Measurements from ENCODE around the gene NTN1. TPM values are rescaled to one million over a fixed set of nuclear protein-coding genes. Genes with fewer than 3 reads are reported as not detected.

The NTN1 gene
- total and polyA plus RNA-seq, 9 donors, result 0.28 to 12.5 (median 1.8) TPM

GRCh38 chr17:9020096-9020823 lies 1.1 kb upstream of the NTN1 start:
- H3K9me3 ChIP-seq, result no peaks in the 10 kb centered on the region
- 42 to 47% (median 44%) methylated on average over 20 of the region's 20 CpGs for WGBS, 3 donors
- no peaks in the 10 kb centered on the region for H3K36me3 ChIP-seq
- TF ChIP-seq CTCF (IDR thresholded peaks at IDR 0.05), result no peak
- no peaks in the 10 kb centered on the region for H3K27me3 ChIP-seq
- intact Hi-C loops (cut with DNase I), result no loop called here
- H3K4me1 ChIP-seq (ENCODE audit: insufficient read depth), result peaks cover 8% of the 10 kb centered on the region
- H3K4me3 ChIP-seq, result peak overlapping the region; percentile 62
- DNase-seq, result no peak
- no peak overlapping the region for H3K27ac ChIP-seq

- no peaks in the 10 kb centered on the region for H3K36me3 ChIP-seq
- H3K4me1 ChIP-seq (ENCODE audit: insufficient read depth), result peaks cover 8% of the 10 kb centered on the region
- TF ChIP-seq EP300 (IDR thresholded peaks at IDR 0.05) (no peak), POLR2A (IDR thresholded peaks at IDR 0.05) (no peak), CTCF (IDR thresholded peaks at IDR 0.05) (no peak)
- WGBS, 3 donors, result 1% methylated on average over 23 to 25 of the region's 25 CpGs
- intact Hi-C loops (cut with DNase I), result no loop called here
- H3K4me3 ChIP-seq, result peak overlapping the region; percentile 62
- no peaks in the 10 kb centered on the region for H3K27me3 ChIP-seq
- peak in 2 of 5 donors; percentile 19 to 35 for DNase-seq
- H3K9me3 ChIP-seq, result no peaks in the 10 kb centered on the region
- no peak overlapping the region for H3K27ac ChIP-seq
Measured at GRCh38 chr17:9020824-9021157, 519 bp upstream of the NTN1 start.

- Histone ChIP-seq H3K4me1 (ENCODE audit: insufficient read depth) (peaks cover 8% of the 10 kb centered on the region), H3K9me3 (no peaks in the 10 kb centered on the region), H3K27ac (no peak overlapping the region), H3K36me3 (no peaks in the 10 kb centered on the region), H3K27me3 (no peaks in the 10 kb centered on the region), H3K4me3 (peak overlapping the region; percentile 62)
- TF ChIP-seq CTCF (IDR thresholded peaks at IDR 0.05) (no peak), POLR2A (IDR thresholded peaks at IDR 0.05) (no peak), EP300 (IDR thresholded peaks at IDR 0.05) (no peak)
- intact Hi-C loops (cut with DNase I), result no loop called here
- WGBS, 3 donors, result 0 to 1% (median 0%) methylated on average over 38 to 79 of the region's 79 CpGs
- DNase-seq, result peak in 2 of 5 donors; percentile 26 to 43
Measured at GRCh38 chr17:9021992-9022572, 772 bp downstream of the NTN1 start.

- peak in 1 of 5 donors; percentile 21 for DNase-seq
- no peak for TF ChIP-seq EP300 (IDR thresholded peaks at IDR 0.05)
- TF ChIP-seq CTCF (IDR thresholded peaks at IDR 0.05), result no peak
- no peak for TF ChIP-seq POLR2A (IDR thresholded peaks at IDR 0.05)
- intact Hi-C loops (cut with DNase I), result no loop called here
- 1 to 2% (median 2%) methylated on average over 71 to 106 of the region's 106 CpGs for WGBS, 3 donors
- peaks cover 8% of the 10 kb centered on the region for H3K4me1 ChIP-seq (ENCODE audit: insufficient read depth)
- H3K9me3 ChIP-seq, result no peaks in the 10 kb centered on the region
- no peaks in the 10 kb centered on the region for H3K36me3 ChIP-seq
- H3K27ac ChIP-seq, result no peak overlapping the region
- no peaks in the 10 kb centered on the region for H3K27me3 ChIP-seq
- peak overlapping the region; percentile 62 for H3K4me3 ChIP-seq
Measured at GRCh38 chr17:9022573-9023391, 1.5 kb downstream of the NTN1 start.

All from ovary (tissue), 9 donors.